Nephron progenitor cell (in vitro differentiated cells): ENCODE results near the gene CRADD.
"Not testable (repeated sequence)": the region's sequence is repeated elsewhere in the genome, so short reads cannot be mapped to it uniquely, and the experiment has no call there.

Experiments
- DNase-seq: peaks from one replicate; pipeline ENCODE4 v3.0.0; 2021
- H3K27ac Mint-ChIP-seq: 2 replicates; pipeline ENCODE4 v1.8.0; 2021; ENCODE audit warnings: mild to moderate bottlenecking, moderate library complexity, mixed read lengths
- H3K27me3 Mint-ChIP-seq: 2 replicates; pipeline ENCODE4 v1.8.0; 2021; ENCODE audit warnings: mild to moderate bottlenecking, low read depth, mixed read lengths; ENCODE audit not compliant: poor library complexity
- H3K36me3 Mint-ChIP-seq: 2 replicates; pipeline ENCODE4 v1.8.0; 2021; ENCODE audit warnings: low read depth, mixed read lengths
- H3K4me1 Mint-ChIP-seq: 2 replicates; pipeline ENCODE4 v1.8.0; 2021; ENCODE audit warnings: mixed read lengths
- H3K4me3 Mint-ChIP-seq: 2 replicates; pipeline ENCODE4 v1.8.0; 2021; ENCODE audit warnings: mild to moderate bottlenecking, moderate library complexity, mixed read lengths
- H3K9me3 Mint-ChIP-seq: 2 replicates; pipeline ENCODE4 v1.8.0; 2021; ENCODE audit warnings: mild to moderate bottlenecking, moderate library complexity, mixed read lengths
- CTCF ChIP-seq: fragments of 200-600 bp; sonication (generic); IDR thresholded peaks from 2 replicates; pipeline ENCODE4 v1.5.0; 2021; ENCODE audit warnings: antibody characterized with exemption

The CRADD gene

GRCh38 chr12:93921521-93921920 lies 244.3 kb downstream of the CRADD start:
- H3K36me3 Mint-ChIP-seq, result peaks cover 12% of the 10 kb centered on the region
- H3K9me3 Mint-ChIP-seq, result peaks cover 25% of the 10 kb centered on the region
- peaks cover 2% of the 10 kb centered on the region for H3K27me3 Mint-ChIP-seq
- TF ChIP-seq CTCF, result no peak
- no peak for DNase-seq
- H3K4me1 Mint-ChIP-seq, result no peaks in the 10 kb centered on the region
- no peak overlapping the region for H3K4me3 Mint-ChIP-seq
- no peak overlapping the region for H3K27ac Mint-ChIP-seq

- no peak for TF ChIP-seq CTCF
- H3K27ac Mint-ChIP-seq, result no peak overlapping the region
- peaks cover 14% of the 10 kb centered on the region for H3K36me3 Mint-ChIP-seq
- H3K9me3 Mint-ChIP-seq, result peaks cover 36% of the 10 kb centered on the region
- H3K27me3 Mint-ChIP-seq, result no peaks in the 10 kb centered on the region
- H3K4me3 Mint-ChIP-seq, result no peak overlapping the region
- no peak for DNase-seq
- H3K4me1 Mint-ChIP-seq, result no peaks in the 10 kb centered on the region
Measured at GRCh38 chr12:93922583-93923006, 245.4 kb downstream of the CRADD start.

- no peaks in the 10 kb centered on the region for H3K4me1 Mint-ChIP-seq
- TF ChIP-seq CTCF, result no peak
Measured at GRCh38 chr12:93924367-93924766, 247.2 kb downstream of the CRADD start.

GRCh38 chr12:93925585-93926205 lies 248.5 kb downstream of the CRADD start:
- peaks cover 58% of the 10 kb centered on the region for H3K9me3 Mint-ChIP-seq
- TF ChIP-seq CTCF, result no peak
- no peak for DNase-seq
- H3K4me3 Mint-ChIP-seq, result no peak overlapping the region
- H3K4me1 Mint-ChIP-seq, result no peaks in the 10 kb centered on the region
- H3K27me3 Mint-ChIP-seq, result no peaks in the 10 kb centered on the region
- no peak overlapping the region for H3K27ac Mint-ChIP-seq
- peaks cover 19% of the 10 kb centered on the region for H3K36me3 Mint-ChIP-seq

More at GRCh38 chr12:93924367-93924766, 247.2 kb downstream of the CRADD start:
- Mint-ChIP-seq H3K4me3 (no peak overlapping the region), H3K36me3 (peaks cover 19% of the 10 kb centered on the region), H3K27me3 (no peaks in the 10 kb centered on the region), H3K9me3 (peaks cover 50% of the 10 kb centered on the region), H3K27ac (no peak overlapping the region)
- DNase-seq, result no peak

- Mint-ChIP-seq H3K4me3 (no peak overlapping the region), H3K9me3 (peaks cover 58% of the 10 kb centered on the region), H3K36me3 (peaks cover 19% of the 10 kb centered on the region), H3K27ac (no peak overlapping the region), H3K4me1 (no peaks in the 10 kb centered on the region), H3K27me3 (no peaks in the 10 kb centered on the region)
- DNase-seq, result no peak
- TF ChIP-seq CTCF, result no peak
Measured at GRCh38 chr12:93926237-93926636, 249.1 kb downstream of the CRADD start.

GRCh38 chr12:93929081-93929480 lies 251.9 kb downstream of the CRADD start:
- not testable (repeated sequence) for H3K27me3 Mint-ChIP-seq, H3K4me1 Mint-ChIP-seq, H3K4me3 Mint-ChIP-seq, H3K27ac Mint-ChIP-seq, DNase-seq
- peaks cover 19% of the 10 kb centered on the region for H3K36me3 Mint-ChIP-seq
- peaks cover 69% of the 10 kb centered on the region for H3K9me3 Mint-ChIP-seq
